Loucy (cell line): ENCODE results near the gene ADAMTS12.
"Not testable (repeated sequence)": the region's sequence is repeated elsewhere in the genome, so short reads cannot be mapped to it uniquely, and the experiment has no call there.

ENCODE experiments used
- H2AFZ ChIP-seq: fragments of 200-600 bp; sonication (generic); 2 replicates; pipeline ENCODE4 v1.6.0; 2016; ENCODE audit warnings: antibody characterized with exemption, mild to moderate bottlenecking, low read length, moderate library complexity
- H3F3A ChIP-seq: fragments of 200-600 bp; 2 replicates; pipeline ENCODE4 v1.6.0; 2016; ENCODE audit warnings: antibody characterized with exemption, low read depth, mild to moderate bottlenecking
- H3K27me3 ChIP-seq: fragments of 200-600 bp; sonication (generic); 2 replicates; pipeline ENCODE4 v1.6.1; 2014; ENCODE audit warnings: low read length, mild to moderate bottlenecking; ENCODE audit not compliant: insufficient read depth, poor library complexity, severe bottlenecking
- H3K36me3 ChIP-seq: fragments of 200-600 bp; sonication (generic); 2 replicates; pipeline ENCODE4 v1.6.1; 2016; ENCODE audit warnings: low read length; ENCODE audit not compliant: insufficient read depth
- H3K4me1 ChIP-seq: fragments of 200-600 bp; sonication (generic); 2 replicates; pipeline ENCODE4 v1.5.1; 2014; ENCODE audit warnings: low read length, mild to moderate bottlenecking; ENCODE audit not compliant: insufficient read depth, poor library complexity, severe bottlenecking
- H3K4me2 ChIP-seq: fragments of 200-600 bp; sonication (generic); 2 replicates; pipeline ENCODE4 v1.6.0; 2014; ENCODE audit warnings: antibody characterized with exemption, low read length, low read depth, mild to moderate bottlenecking; ENCODE audit not compliant: poor library complexity, severe bottlenecking
- H3K4me3 ChIP-seq: fragments of 200-600 bp; sonication (generic); 2 replicates; pipeline ENCODE4 v1.5.1; 2014; ENCODE audit warnings: low read length, mild to moderate bottlenecking, mixed read lengths; ENCODE audit not compliant: poor library complexity, severe bottlenecking
- H3K79me2 ChIP-seq: fragments of 200-600 bp; sonication (generic); 2 replicates; pipeline ENCODE4 v1.6.1; 2014; ENCODE audit warnings: low read length; ENCODE audit not compliant: insufficient read depth
- H3K9ac ChIP-seq: fragments of 200-600 bp; sonication (generic); 2 replicates; pipeline ENCODE4 v1.6.0; 2014; ENCODE audit warnings: mild to moderate bottlenecking, low read depth, low read length, moderate library complexity; ENCODE audit not compliant: poor library complexity, severe bottlenecking
- H3K9me2 ChIP-seq: fragments of 200-600 bp; sonication (generic); replicated peaks from 2 replicates; pipeline ENCODE4 v1.6.1; 2016; ENCODE audit warnings: low read depth, low read length, mixed read lengths
- H3K9me3 ChIP-seq: fragments of 200-600 bp; sonication (generic); 2 replicates; pipeline ENCODE4 v1.6.1; 2014; ENCODE audit warnings: mild to moderate bottlenecking, antibody characterized with exemption, low read length, low read depth; ENCODE audit not compliant: insufficient read depth
- H4K20me1 ChIP-seq: fragments of 200-600 bp; sonication (generic); 2 replicates; pipeline ENCODE4 v1.6.0; 2014; ENCODE audit warnings: antibody characterized with exemption, low read length, mild to moderate bottlenecking; ENCODE audit not compliant: insufficient read depth, poor library complexity, severe bottlenecking
- CTCF ChIP-seq: fragments of 200-600 bp; sonication (generic); conservative IDR thresholded peaks from 2 replicates; pipeline ENCODE4 v1.5.1; 2014; ENCODE audit warnings: mild to moderate bottlenecking, antibody characterized with exemption, low read length
- EZH2phosphoT487 ChIP-seq: fragments of 200-600 bp; IDR thresholded peaks from 2 replicates; pipeline ENCODE4 v1.6.1; 2018; ENCODE audit warnings: antibody characterized with exemption, mild to moderate bottlenecking, moderate library complexity, borderline replicate concordance

The ADAMTS12 gene

GRCh38 chr5:33524476-33524875 is 367.3 kb downstream of the ADAMTS12 start:
- no peak overlapping the region for H3K9ac ChIP-seq
- H4K20me1 ChIP-seq: no peaks in the 10 kb centered on the region
- no peak overlapping the region for H3K4me3 ChIP-seq
- TF ChIP-seq CTCF (no peak), EZH2phosphoT487 (no peak)
- no peaks in the 10 kb centered on the region for H3K9me2 ChIP-seq
- no peaks in the 10 kb centered on the region for H3K27me3 ChIP-seq
- H3F3A ChIP-seq: no peaks in the 10 kb centered on the region
- no peaks in the 10 kb centered on the region for H3K4me1 ChIP-seq
- no peak overlapping the region for H2AFZ ChIP-seq
- H3K4me2 ChIP-seq: no peak overlapping the region
- H3K36me3 ChIP-seq: no peaks in the 10 kb centered on the region
- no peaks in the 10 kb centered on the region for H3K79me2 ChIP-seq
- H3K9me3 ChIP-seq: no peaks in the 10 kb centered on the region

GRCh38 chr5:33523208-33523771 is 368.5 kb downstream of the ADAMTS12 start:
- Histone ChIP-seq H3K27me3 (no peaks in the 10 kb centered on the region), H3F3A (no peaks in the 10 kb centered on the region), H4K20me1 (no peaks in the 10 kb centered on the region), H3K9ac (no peak overlapping the region), H3K4me2 (no peak overlapping the region), H3K9me2 (no peaks in the 10 kb centered on the region), H3K9me3 (no peaks in the 10 kb centered on the region; the same call in 1 of the 2 replicates), H3K36me3 (no peaks in the 10 kb centered on the region), H3K4me1 (no peaks in the 10 kb centered on the region), H2AFZ (no peak overlapping the region), H3K4me3 (no peak overlapping the region), H3K79me2 (no peaks in the 10 kb centered on the region)
- no peak for TF ChIP-seq CTCF
- TF ChIP-seq EZH2phosphoT487: no peak

GRCh38 chr5:33516421-33516820 is 375.4 kb downstream of the ADAMTS12 start:
- no peak overlapping the region for H3K4me2 ChIP-seq
- no peak overlapping the region for H3K9ac ChIP-seq
- no peaks in the 10 kb centered on the region for H3K79me2 ChIP-seq
- H3K9me2 ChIP-seq: no peaks in the 10 kb centered on the region
- no peak overlapping the region for H3K4me3 ChIP-seq
- TF ChIP-seq EZH2phosphoT487 (no peak), CTCF (no peak)
- no peak overlapping the region for H2AFZ ChIP-seq
- H3K27me3 ChIP-seq: no peaks in the 10 kb centered on the region
- no peaks in the 10 kb centered on the region for H3K4me1 ChIP-seq
- H3K36me3 ChIP-seq: no peaks in the 10 kb centered on the region
- H4K20me1 ChIP-seq: no peaks in the 10 kb centered on the region
- H3K9me3 ChIP-seq: no peaks in the 10 kb centered on the region; the same call in 1 of the 2 replicates
- no peaks in the 10 kb centered on the region for H3F3A ChIP-seq

GRCh38 chr5:33515366-33515765 is 376.4 kb downstream of the ADAMTS12 start:
- not testable (repeated sequence) for H3K36me3 ChIP-seq, H3K4me2 ChIP-seq, H3K9me2 ChIP-seq

More at GRCh38 chr5:33515366-33515765, 376.4 kb downstream of the ADAMTS12 start:
- H3K79me2 ChIP-seq, H3F3A ChIP-seq, H4K20me1 ChIP-seq, H2AFZ ChIP-seq, H3K4me3 ChIP-seq, H3K9ac ChIP-seq, H3K9me3 ChIP-seq, H3K27me3 ChIP-seq, H3K4me1 ChIP-seq: not testable (repeated sequence)
